Calu3 (cell line): ENCODE data around the gene SLCO4A1. TPM values are rescaled to one million over a fixed set of nuclear protein-coding genes. Genes with fewer than 3 reads are reported as not detected.
"Not testable (repeated sequence)": the region's sequence is repeated elsewhere in the genome, so short reads cannot be mapped to it uniquely, and the experiment has no call there.

ENCODE experiments used
- BruUV-seq: library from RNA; stranded (reverse); fragments of 400-500 nt; replicated peaks from 2 replicates; lab custom pipeline; 2021; lab: Mats Ljungman, UMichigan
- CTCF ChIA-PET: fragments of 300-600 bp; sonication (Branson Sonifier 250); formaldehyde crosslinking; loops from one replicate; lab custom pipeline; 2022; ENCODE audit warnings: antibody characterized with exemption; lab: Charles Lee
- DNase-seq: peaks from one replicate; pipeline ENCODE4 v3.0.0; 2022
- H3K27ac Mint-ChIP-seq: one replicate; pipeline ENCODE4 v1.8.0; 2022; ENCODE audit warnings: mixed read lengths; ENCODE audit not compliant: unreplicated experiment
- H3K27me3 Mint-ChIP-seq: one replicate; pipeline ENCODE4 v1.8.0; 2022; ENCODE audit warnings: mixed read lengths; ENCODE audit not compliant: unreplicated experiment
- H3K36me3 Mint-ChIP-seq: one replicate; pipeline ENCODE4 v1.8.0; 2022; ENCODE audit warnings: mild to moderate bottlenecking, moderate library complexity, mixed read lengths; ENCODE audit not compliant: insufficient read depth, unreplicated experiment
- H3K4me1 Mint-ChIP-seq: one replicate; pipeline ENCODE4 v1.8.0; 2022; ENCODE audit warnings: mild to moderate bottlenecking, low read depth, mixed read lengths; ENCODE audit not compliant: unreplicated experiment
- H3K4me3 Mint-ChIP-seq: one replicate; pipeline ENCODE4 v1.8.0; 2022; ENCODE audit warnings: mild to moderate bottlenecking, low read depth, moderate library complexity, mixed read lengths; ENCODE audit not compliant: unreplicated experiment
- H3K9me3 Mint-ChIP-seq: one replicate; pipeline ENCODE4 v1.8.0; 2022; ENCODE audit warnings: low read depth, mixed read lengths; ENCODE audit not compliant: unreplicated experiment
- intact Hi-C: fragments of 100-400 bp; cut with micrococcal nuclease; formaldehyde crosslinking; loops from one replicate; pipeline ENCODE4 v1.10.0; 2022; ENCODE audit not compliant: unreplicated experiment
- total RNA-seq: library from RNA; stranded (reverse); gene quantifications from 2 replicates; pipeline ENCODE4 v1.2.3, GENCODE V29; 2022
- TF ChIP-seq, protein P1 (sequence below): fragments of 200-600 bp; IDR thresholded peaks from one replicate; pipeline ENCODE4 v1.8.0; 2022; ENCODE audit warnings: antibody characterized with exemption; ENCODE audit not compliant: unreplicated experiment

Gene SLCO4A1
- total RNA-seq, 1 experiment from 2014 or later = 63.9 TPM

- TF ChIP-seq, protein P1, sequence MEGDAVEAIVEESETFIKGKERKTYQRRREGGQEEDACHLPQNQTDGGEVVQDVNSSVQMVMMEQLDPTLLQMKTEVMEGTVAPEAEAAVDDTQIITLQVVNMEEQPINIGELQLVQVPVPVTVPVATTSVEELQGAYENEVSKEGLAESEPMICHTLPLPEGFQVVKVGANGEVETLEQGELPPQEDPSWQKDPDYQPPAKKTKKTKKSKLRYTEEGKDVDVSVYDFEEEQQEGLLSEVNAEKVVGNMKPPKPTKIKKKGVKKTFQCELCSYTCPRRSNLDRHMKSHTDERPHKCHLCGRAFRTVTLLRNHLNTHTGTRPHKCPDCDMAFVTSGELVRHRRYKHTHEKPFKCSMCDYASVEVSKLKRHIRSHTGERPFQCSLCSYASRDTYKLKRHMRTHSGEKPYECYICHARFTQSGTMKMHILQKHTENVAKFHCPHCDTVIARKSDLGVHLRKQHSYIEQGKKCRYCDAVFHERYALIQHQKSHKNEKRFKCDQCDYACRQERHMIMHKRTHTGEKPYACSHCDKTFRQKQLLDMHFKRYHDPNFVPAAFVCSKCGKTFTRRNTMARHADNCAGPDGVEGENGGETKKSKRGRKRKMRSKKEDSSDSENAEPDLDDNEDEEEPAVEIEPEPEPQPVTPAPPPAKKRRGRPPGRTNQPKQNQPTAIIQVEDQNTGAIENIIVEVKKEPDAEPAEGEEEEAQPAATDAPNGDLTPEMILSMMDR = no peak
Observed at GRCh38 chr20:62679978-62680589, 37.8 kb downstream of the SLCO4A1 start.

DNA sequence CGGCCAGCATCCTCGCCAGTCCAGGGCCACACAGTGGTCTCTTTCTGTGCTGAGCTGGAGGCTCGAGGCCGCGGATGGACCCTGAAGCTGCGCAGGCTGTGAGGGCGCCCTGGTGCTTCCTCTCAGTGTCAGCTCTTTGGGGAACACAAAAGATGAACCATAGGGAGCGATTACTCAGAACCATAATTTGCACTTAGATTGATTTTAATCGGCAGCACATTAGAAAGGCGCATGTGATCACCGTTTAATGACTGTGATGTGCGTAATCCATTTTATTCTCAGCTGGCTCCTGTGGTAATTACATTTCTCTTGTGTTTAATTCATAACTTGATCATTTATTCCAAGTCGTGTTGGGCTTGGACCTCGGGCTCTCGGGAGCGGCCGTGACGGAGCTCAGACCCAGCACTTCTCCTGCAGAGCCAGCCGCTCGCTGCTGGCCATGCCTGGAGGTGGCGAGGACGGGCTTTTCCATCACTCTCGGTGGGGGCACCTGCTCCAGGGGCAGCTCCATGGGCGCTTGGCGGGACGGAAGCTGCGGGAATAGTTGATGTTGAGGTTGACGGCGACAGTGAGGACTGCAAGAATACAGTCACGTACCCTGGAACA is 40.7 kb downstream of the SLCO4A1 start:
- peaks cover 12% of the 10 kb centered on the region for H3K9me3 Mint-ChIP-seq
- no peak for DNase-seq
- H3K4me1 Mint-ChIP-seq = peaks cover 19% of the 10 kb centered on the region
- peaks cover 9% of the 10 kb centered on the region for H3K36me3 Mint-ChIP-seq
- TF ChIP-seq, protein P1 = no peak
- H3K27me3 Mint-ChIP-seq = peaks cover 84% of the 10 kb centered on the region
- H3K4me3 Mint-ChIP-seq = no peak overlapping the region
- H3K27ac Mint-ChIP-seq = no peak overlapping the region
- CTCF ChIA-PET = no interaction called here
- no TSS peak for BruUV-seq
- intact Hi-C loops = no loop called here

More at GRCh38 chr20:62679978-62680589, 37.8 kb downstream of the SLCO4A1 start:
- H3K4me3 Mint-ChIP-seq = no peak overlapping the region
- CTCF ChIA-PET = interaction anchor here (1.2 kb wide), 1 partner anchor 14 kb away, joined by 5 read pairs; no protein-coding TSS in a partner anchor
- intact Hi-C loops = no loop called here
- H3K36me3 Mint-ChIP-seq = peaks cover 4% of the 10 kb centered on the region
- no peak overlapping the region for H3K27ac Mint-ChIP-seq
- peaks cover 12% of the 10 kb centered on the region for H3K9me3 Mint-ChIP-seq
- BruUV-seq = no TSS peak
- peaks cover 63% of the 10 kb centered on the region for H3K27me3 Mint-ChIP-seq
- H3K4me1 Mint-ChIP-seq = no peaks in the 10 kb centered on the region
- no peak for DNase-seq

GRCh38 chr20:62683660-62684322 is 41.5 kb downstream of the SLCO4A1 start:
- BruUV-seq, DNase-seq, intact Hi-C loops, H3K27ac Mint-ChIP-seq, H3K4me3 Mint-ChIP-seq, H3K36me3 Mint-ChIP-seq: not testable (repeated sequence)
- peaks cover 19% of the 10 kb centered on the region for H3K4me1 Mint-ChIP-seq
- H3K27me3 Mint-ChIP-seq = peaks cover 84% of the 10 kb centered on the region
- H3K9me3 Mint-ChIP-seq = peaks cover 12% of the 10 kb centered on the region
- CTCF ChIA-PET = interaction anchor here (1.7 kb wide), 1 partner anchor 21 kb away, joined by 3 read pairs; no protein-coding TSS in a partner anchor

GRCh38 chr20:62684981-62685380 is 42.7 kb downstream of the SLCO4A1 start:
- CTCF ChIA-PET = interaction anchor here (1.7 to 2.1 kb wide), 2 partner anchors 20 to 106 kb away, joined by 3 to 8 read pairs; no protein-coding TSS in a partner anchor
- Mint-ChIP-seq H3K27ac (no peak overlapping the region), H3K4me1 (peaks cover 19% of the 10 kb centered on the region), H3K27me3 (peaks cover 84% of the 10 kb centered on the region), H3K4me3 (no peak overlapping the region), H3K36me3 (peaks cover 5% of the 10 kb centered on the region), H3K9me3 (peaks cover 8% of the 10 kb centered on the region)
- no peak for DNase-seq
- intact Hi-C loops = loop anchor here (5.0 kb wide), 1 partner anchor 107 kb away; no protein-coding TSS in a partner anchor
- BruUV-seq = no TSS peak
- TF ChIP-seq, protein P1 = no peak
